Measurements from ENCODE around the gene ZNF524. TPM values are rescaled to one million over a fixed set of nuclear protein-coding genes. Genes with fewer than 3 reads are reported as not detected.

Gene ZNF524
- total and polyA plus RNA-seq, 2 experiments from 2014 or later, result 8.4 to 18.5 TPM

- no peak for DNase-seq (ENCODE audit: low spot score)
- no peak overlapping the region for H2AFZ ChIP-seq
- no peaks in the 10 kb centered on the region for H3K36me3 ChIP-seq (replicated peaks; ENCODE audit: insufficient read depth, low read depth)
- peak overlapping the region; percentile 72 for H3K4me3 ChIP-seq
- peaks cover 57% of the 10 kb centered on the region for H3K79me2 ChIP-seq
- H3K4me2 ChIP-seq, result peak overlapping the region; percentile 90
- H3K27me3 ChIP-seq, result no peaks in the 10 kb centered on the region
- no peaks in the 10 kb centered on the region for H3K9me3 ChIP-seq (ENCODE audit: low read depth)
- 15% methylated on average over 9 of the region's 9 CpGs for WGBS (ENCODE audit: low lambda C conversion rate, missing lambda C conversion rate)
- no peaks in the 10 kb centered on the region for H4K20me1 ChIP-seq (ENCODE audit: insufficient read depth, poor library complexity, severe bottlenecking)
- H3K4me1 ChIP-seq (ENCODE audit: insufficient read depth), result peaks cover 15% of the 10 kb centered on the region
- H3K27ac ChIP-seq, result peak overlapping the region; percentile 96
- no peaks in the 10 kb centered on the region for H3K9me2 ChIP-seq (replicated peaks; ENCODE audit: insufficient read depth)
- TF ChIP-seq EZH2 (IDR thresholded peaks at IDR 0.05; ENCODE audit: borderline replicate concordance), result no peak
- TF ChIP-seq EZH2phosphoT487 (IDR thresholded peaks at IDR 0.05; ENCODE audit: low read depth, severe bottlenecking, unreplicated experiment), result no peak
- TF ChIP-seq CTCF (IDR thresholded peaks at IDR 0.05; ENCODE audit: poor library complexity), result no peak
Observed at GRCh38 chr19:55635334-55635717, 35.2 kb downstream of the ZNF524 start.

GRCh38 chr19:55635856-55636440, 35.9 kb downstream of the ZNF524 start:
- Histone ChIP-seq H3K4me3 (peak overlapping the region; percentile 72), H3K4me2 (peak overlapping the region; percentile 90), H2AFZ (no peak overlapping the region), H3K4me1 (ENCODE audit: insufficient read depth) (peaks cover 18% of the 10 kb centered on the region), H3K9me3 (ENCODE audit: low read depth) (no peaks in the 10 kb centered on the region), H3K9me2 (replicated peaks; ENCODE audit: insufficient read depth) (no peaks in the 10 kb centered on the region), H3K27me3 (no peaks in the 10 kb centered on the region), H4K20me1 (ENCODE audit: insufficient read depth, poor library complexity, severe bottlenecking) (no peaks in the 10 kb centered on the region), H3K79me2 (peaks cover 59% of the 10 kb centered on the region), H3K36me3 (replicated peaks; ENCODE audit: insufficient read depth, low read depth) (no peaks in the 10 kb centered on the region), H3K27ac (peak overlapping the region; percentile 96)
- TF ChIP-seq EZH2 (IDR thresholded peaks at IDR 0.05; ENCODE audit: borderline replicate concordance), result no peak
- TF ChIP-seq EZH2phosphoT487 (IDR thresholded peaks at IDR 0.05; ENCODE audit: low read depth, severe bottlenecking, unreplicated experiment), result no peak
- TF ChIP-seq CTCF (IDR thresholded peaks at IDR 0.05; ENCODE audit: poor library complexity), result no peak
- DNase-seq (ENCODE audit: low spot score), result no peak
- 78% methylated on average over 7 of the region's 7 CpGs for WGBS (ENCODE audit: low lambda C conversion rate, missing lambda C conversion rate)

GRCh38 chr19:55636723-55637122, 36.6 kb downstream of the ZNF524 start:
- H3K9me2 ChIP-seq (replicated peaks; ENCODE audit: insufficient read depth), result no peaks in the 10 kb centered on the region
- H3K4me1 ChIP-seq (ENCODE audit: insufficient read depth), result peaks cover 18% of the 10 kb centered on the region
- peak overlapping the region; percentile 90 for H3K4me2 ChIP-seq
- peaks cover 59% of the 10 kb centered on the region for H3K79me2 ChIP-seq
- WGBS (ENCODE audit: low lambda C conversion rate, missing lambda C conversion rate), result 92% methylated on average over 4 of the region's 4 CpGs
- no peak overlapping the region for H3K27ac ChIP-seq
- H3K9me3 ChIP-seq (ENCODE audit: low read depth), result no peaks in the 10 kb centered on the region
- no peaks in the 10 kb centered on the region for H3K36me3 ChIP-seq (replicated peaks; ENCODE audit: insufficient read depth, low read depth)
- no peak overlapping the region for H2AFZ ChIP-seq
- no peaks in the 10 kb centered on the region for H4K20me1 ChIP-seq (ENCODE audit: insufficient read depth, poor library complexity, severe bottlenecking)
- no peak overlapping the region for H3K4me3 ChIP-seq
- TF ChIP-seq EZH2 (IDR thresholded peaks at IDR 0.05; ENCODE audit: borderline replicate concordance) (no peak), CTCF (IDR thresholded peaks at IDR 0.05; ENCODE audit: poor library complexity) (no peak), EZH2phosphoT487 (IDR thresholded peaks at IDR 0.05; ENCODE audit: low read depth, severe bottlenecking, unreplicated experiment) (no peak)
- H3K27me3 ChIP-seq, result no peaks in the 10 kb centered on the region
- DNase-seq (ENCODE audit: low spot score), result no peak
